PC-9 (cell line): ENCODE data around the gene CHDH.

Experiments used
- EZH2 ChIP-seq: fragments of 200-600 bp; sonication (generic); IDR thresholded peaks from 2 replicates; pipeline ENCODE4 v1.8.0; 2017; ENCODE audit warnings: antibody characterized with exemption, low read depth
- TF ChIP-seq, protein P1 (sequence below): fragments of 200-600 bp; sonication (generic); conservative IDR thresholded peaks from 2 replicates; pipeline ENCODE4 v1.6.1; 2017; ENCODE audit warnings: mixed run types, antibody characterized with exemption, mild to moderate bottlenecking, moderate library complexity

DNA sequence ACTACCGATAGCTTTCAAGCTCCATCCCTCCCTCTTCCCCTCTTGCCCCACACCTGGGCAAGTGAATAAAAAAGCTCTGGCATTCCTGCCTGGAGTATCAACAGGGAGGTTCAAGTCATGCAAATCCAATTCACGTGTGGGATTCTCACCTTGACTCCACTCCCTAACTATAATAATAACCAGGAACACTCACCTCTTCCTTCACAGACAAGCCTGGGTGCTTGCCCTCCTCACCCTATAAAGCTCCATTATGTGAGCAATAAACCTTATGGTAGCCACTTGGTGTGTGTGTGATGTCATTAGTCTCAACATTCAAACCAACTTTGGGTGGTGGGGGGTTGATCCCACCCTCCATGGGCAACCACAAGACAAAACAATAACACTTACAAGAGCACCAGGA, 16.6 kb downstream of the CHDH start:
- TF ChIP-seq, protein P1, sequence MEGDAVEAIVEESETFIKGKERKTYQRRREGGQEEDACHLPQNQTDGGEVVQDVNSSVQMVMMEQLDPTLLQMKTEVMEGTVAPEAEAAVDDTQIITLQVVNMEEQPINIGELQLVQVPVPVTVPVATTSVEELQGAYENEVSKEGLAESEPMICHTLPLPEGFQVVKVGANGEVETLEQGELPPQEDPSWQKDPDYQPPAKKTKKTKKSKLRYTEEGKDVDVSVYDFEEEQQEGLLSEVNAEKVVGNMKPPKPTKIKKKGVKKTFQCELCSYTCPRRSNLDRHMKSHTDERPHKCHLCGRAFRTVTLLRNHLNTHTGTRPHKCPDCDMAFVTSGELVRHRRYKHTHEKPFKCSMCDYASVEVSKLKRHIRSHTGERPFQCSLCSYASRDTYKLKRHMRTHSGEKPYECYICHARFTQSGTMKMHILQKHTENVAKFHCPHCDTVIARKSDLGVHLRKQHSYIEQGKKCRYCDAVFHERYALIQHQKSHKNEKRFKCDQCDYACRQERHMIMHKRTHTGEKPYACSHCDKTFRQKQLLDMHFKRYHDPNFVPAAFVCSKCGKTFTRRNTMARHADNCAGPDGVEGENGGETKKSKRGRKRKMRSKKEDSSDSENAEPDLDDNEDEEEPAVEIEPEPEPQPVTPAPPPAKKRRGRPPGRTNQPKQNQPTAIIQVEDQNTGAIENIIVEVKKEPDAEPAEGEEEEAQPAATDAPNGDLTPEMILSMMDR = no peak
- no peak for TF ChIP-seq EZH2
